ENCODE results near the gene RERGL. TPM values are rescaled to one million over a fixed set of nuclear protein-coding genes. Genes with fewer than 3 reads are reported as not detected.
"Not testable (repeated sequence)": the region's sequence is repeated elsewhere in the genome, so short reads cannot be mapped to it uniquely, and the experiment has no call there.

RERGL gene
- total RNA-seq, 1 donor from 2014 or later: not detected

GRCh38 chr12:18045446-18045992, 44.5 kb downstream of the RERGL start:
- no peaks in the 10 kb centered on the region for H3K27me3 Mint-ChIP-seq
- TF ChIP-seq CTCF (IDR thresholded peaks at IDR 0.05): no peak

GRCh38 chr12:18040060-18040742, 49.8 kb downstream of the RERGL start:
- intact Hi-C loops (cut with micrococcal nuclease): not testable (repeated sequence)

More at GRCh38 chr12:18045446-18045992, 44.5 kb downstream of the RERGL start:
- ChIA-PET POLR2A (no interaction called here), CTCF (no interaction called here)
- Mint-ChIP-seq H3K4me3 (no peak overlapping the region), H3K27ac (no peak overlapping the region), H3K36me3 (ENCODE audit: low read depth) (no peaks in the 10 kb centered on the region), H3K9me3 (peaks cover 3% of the 10 kb centered on the region), H3K4me1 (no peaks in the 10 kb centered on the region)
- intact Hi-C loops (cut with micrococcal nuclease): no loop called here
- no peak for ATAC-seq (ENCODE audit: low read depth)
- no peak for DNase-seq

More at GRCh38 chr12:18040060-18040742, 49.8 kb downstream of the RERGL start:
- ATAC-seq (ENCODE audit: low read depth); H3K36me3 Mint-ChIP-seq (ENCODE audit: low read depth); DNase-seq; H3K4me1 Mint-ChIP-seq; CTCF ChIA-PET; H3K4me3 Mint-ChIP-seq; POLR2A ChIA-PET; H3K27ac Mint-ChIP-seq; H3K27me3 Mint-ChIP-seq: not testable (repeated sequence)
- peaks cover 14% of the 10 kb centered on the region for H3K9me3 Mint-ChIP-seq

Other genes starting within 250 kb of the RERGL start
- gene PIK3C2G, start 171.3 kb upstream of the RERGL start, total RNA-seq: not detected in 2 replicates

All from activated B cell treated with CpG ODN at 0.5 μM for 24 hours (primary cell).